SJSA1 (cell line): ENCODE measurements around the gene ARHGEF33. TPM values are rescaled to one million over a fixed set of nuclear protein-coding genes. Genes with fewer than 3 reads are reported as not detected.

ENCODE experiments used
- DNase-seq, 2 experiments: peaks; one replicate each; pipeline ENCODE4 v3.0.0-alpha.2; 2015 to 2020; ENCODE audit warnings: low spot score in 2 of 2, low read depth in 1 of 2
- H3K27ac ChIP-seq: fragments of 250-450 bp; sonication (Bioruptor Pico); 2 replicates; pipeline ENCODE4 v1.5.1; 2020; ENCODE audit warnings: mild to moderate bottlenecking, moderate library complexity
- H3K27me3 ChIP-seq: fragments of 250-450 bp; sonication (Bioruptor Pico); replicated peaks from 2 replicates; pipeline ENCODE4 v1.5.1; 2020; ENCODE audit warnings: mild to moderate bottlenecking, moderate library complexity
- H3K36me3 ChIP-seq: fragments of 250-450 bp; sonication (Bioruptor Pico); 2 replicates; pipeline ENCODE4 v1.5.1; 2020; ENCODE audit warnings: mild to moderate bottlenecking
- H3K4me1 ChIP-seq: fragments of 250-450 bp; sonication (Bioruptor Pico); replicated peaks from 2 replicates; pipeline ENCODE4 v1.6.1; 2021; ENCODE audit warnings: mild to moderate bottlenecking
- H3K4me3 ChIP-seq: fragments of 250-450 bp; sonication (Bioruptor Pico); 2 replicates; pipeline ENCODE4 v1.5.1; 2020; ENCODE audit warnings: mild to moderate bottlenecking
- H3K9me3 ChIP-seq: fragments of 250-450 bp; sonication (Bioruptor Pico); replicated peaks from 2 replicates; pipeline ENCODE4 v1.5.1; 2020; ENCODE audit warnings: mild to moderate bottlenecking
- total RNA-seq: library from RNA; depleted of rRNA; stranded (reverse); fragments of >200 nt; shearing (Covaris generic); gene quantifications from 2 replicates; pipeline ENCODE4 v1.2.3, GENCODE V29; 2014

The ARHGEF33 gene
- total RNA-seq, 1 experiment from 2014 or later: not detected

DNA sequence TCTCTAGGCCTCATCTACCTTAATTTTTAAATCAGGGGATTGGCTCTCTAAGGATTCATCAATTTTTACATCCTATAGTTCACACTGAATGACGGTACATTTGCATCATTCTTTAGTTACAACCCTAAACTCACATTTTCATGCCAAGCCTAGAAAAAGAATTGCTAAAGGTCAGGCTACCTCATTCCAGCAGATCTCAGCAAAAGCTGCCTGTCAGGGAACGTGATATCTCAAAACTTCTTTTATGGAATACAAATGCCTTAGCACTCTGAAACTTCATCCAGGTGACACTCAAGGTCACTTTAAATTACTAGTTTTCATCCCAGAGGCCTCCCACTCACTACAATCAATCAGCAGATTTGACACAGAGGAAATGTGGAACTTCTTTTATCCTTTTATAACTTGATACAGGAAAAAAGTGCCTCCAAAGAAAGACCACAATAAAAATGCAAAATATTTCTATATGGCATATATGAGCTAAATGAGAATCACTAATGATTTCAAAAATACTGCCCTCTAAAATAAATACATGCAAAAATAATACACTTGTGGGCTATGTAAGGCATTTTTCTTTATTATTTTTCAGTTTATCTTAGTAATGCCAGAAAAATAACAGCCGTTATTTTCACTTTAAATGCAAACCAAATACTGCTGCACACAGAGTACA is 91.5 kb downstream of the ARHGEF33 start:
- Histone ChIP-seq H3K36me3 (peaks cover 2% of the 10 kb centered on the region; the same call in 1 of the 2 replicates), H3K27ac (no peak overlapping the region)
- no peak for DNase-seq

DNA sequence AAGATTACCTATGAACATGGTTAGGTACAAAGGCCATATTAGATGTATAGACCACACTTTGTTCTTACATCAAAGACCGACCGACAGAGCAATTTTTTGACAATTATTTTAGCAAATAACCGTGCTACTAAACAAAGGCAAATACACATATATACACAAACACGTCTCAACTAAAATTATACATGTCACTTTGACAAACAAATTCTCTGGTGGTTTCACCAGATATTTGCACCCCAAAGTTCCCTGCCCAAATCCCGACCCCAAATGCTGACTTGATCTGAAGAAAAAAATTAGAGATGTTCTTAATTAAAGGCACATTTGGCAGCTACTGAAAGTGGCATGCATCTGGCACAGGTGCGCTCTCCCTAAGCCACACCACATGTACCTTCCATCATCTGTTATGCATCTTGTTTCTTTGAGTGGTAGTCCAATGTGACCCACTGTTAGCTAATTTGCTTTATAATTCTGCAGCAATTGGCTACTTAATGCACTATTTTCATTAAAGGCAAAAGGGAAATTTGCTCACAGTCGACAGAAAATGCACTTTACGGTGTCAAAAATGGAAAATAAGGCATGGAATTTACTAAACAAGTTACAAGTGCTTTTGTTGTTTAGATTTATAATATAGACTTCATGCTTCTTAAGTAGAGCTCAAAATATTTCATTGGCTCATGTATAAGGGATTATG is 92.1 kb downstream of the ARHGEF33 start:
- Histone ChIP-seq H3K4me1 (no peaks in the 10 kb centered on the region), H3K9me3 (no peaks in the 10 kb centered on the region), H3K36me3 (peaks cover 2% of the 10 kb centered on the region; the same call in 1 of the 2 replicates), H3K4me3 (no peak overlapping the region), H3K27ac (no peak overlapping the region), H3K27me3 (no peaks in the 10 kb centered on the region)
- DNase-seq: no peak

More for the DNA sequence above, 91.5 kb downstream of the ARHGEF33 start:
- H3K27me3 ChIP-seq: no peaks in the 10 kb centered on the region
- H3K4me3 ChIP-seq: no peak overlapping the region
- H3K9me3 ChIP-seq: no peaks in the 10 kb centered on the region
- no peaks in the 10 kb centered on the region for H3K4me1 ChIP-seq

GRCh38 chr2:38982498-38982897 is 92.8 kb downstream of the ARHGEF33 start:
- no peak for DNase-seq
- Histone ChIP-seq H3K27ac (no peak overlapping the region), H3K4me1 (no peaks in the 10 kb centered on the region), H3K9me3 (no peaks in the 10 kb centered on the region), H3K36me3 (peaks cover 2% of the 10 kb centered on the region; the same call in 1 of the 2 replicates), H3K27me3 (no peaks in the 10 kb centered on the region), H3K4me3 (no peak overlapping the region)

DNA sequence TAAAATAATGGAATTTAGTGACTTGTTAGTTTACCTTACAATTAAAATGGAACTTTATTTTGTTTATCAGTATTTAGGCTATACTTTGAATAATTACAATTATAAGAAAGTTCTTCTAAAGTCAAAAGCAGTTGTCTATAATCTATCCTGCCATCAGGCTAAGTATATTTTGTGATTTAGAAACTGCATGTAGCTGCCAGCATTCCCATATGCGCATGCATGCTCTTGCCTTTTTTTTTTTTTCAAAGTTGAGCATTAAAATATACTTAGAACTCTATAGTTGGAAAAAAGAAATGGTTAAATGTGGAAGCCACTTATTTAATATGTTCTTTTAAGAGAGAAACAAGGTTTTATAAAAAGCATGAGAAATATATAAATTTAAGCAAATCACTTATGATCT is 99.0 kb downstream of the ARHGEF33 start:
- no peaks in the 10 kb centered on the region for H3K4me1 ChIP-seq
- H3K4me3 ChIP-seq: no peak overlapping the region
- no peak for DNase-seq
- H3K36me3 ChIP-seq: peaks cover 2% of the 10 kb centered on the region; the same call in 1 of the 2 replicates
- H3K27ac ChIP-seq: no peak overlapping the region
- no peaks in the 10 kb centered on the region for H3K9me3 ChIP-seq
- H3K27me3 ChIP-seq: no peaks in the 10 kb centered on the region

GRCh38 chr2:38991899-38992298 is 102.2 kb downstream of the ARHGEF33 start:
- Histone ChIP-seq H3K9me3 (no peaks in the 10 kb centered on the region), H3K36me3 (peaks cover 2% of the 10 kb centered on the region; the same call in 1 of the 2 replicates)

DNA sequence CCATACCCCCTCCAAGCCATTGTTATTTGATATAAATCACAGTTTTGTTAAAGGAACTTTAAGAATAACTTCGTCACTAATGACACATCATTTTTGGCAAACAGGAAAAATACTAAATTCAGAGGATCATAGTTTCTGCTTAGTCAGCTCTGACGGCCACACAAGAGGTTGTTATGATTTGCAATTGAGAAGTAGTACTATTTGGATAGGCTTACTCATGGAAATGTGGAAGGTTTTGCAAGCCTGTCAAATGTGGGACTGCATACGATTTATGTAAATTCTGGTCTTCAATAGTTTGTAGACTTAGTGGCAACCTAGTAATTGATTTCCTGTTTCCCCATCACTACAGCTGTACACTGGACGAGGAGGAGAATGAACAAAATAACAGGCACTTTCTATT is 108.1 kb downstream of the ARHGEF33 start:
- Histone ChIP-seq H3K4me1 (peaks cover 13% of the 10 kb centered on the region), H3K27ac (peak overlapping the region; percentile 16), H3K36me3 (peaks cover 25% of the 10 kb centered on the region), H3K27me3 (no peaks in the 10 kb centered on the region), H3K4me3 (no peak overlapping the region), H3K9me3 (no peaks in the 10 kb centered on the region)
- DNase-seq: peak; percentile 59 to 68

More at GRCh38 chr2:38991899-38992298, 102.2 kb downstream of the ARHGEF33 start:
- DNase-seq: no peak
- Histone ChIP-seq H3K27ac (no peak overlapping the region), H3K4me1 (no peaks in the 10 kb centered on the region), H3K4me3 (no peak overlapping the region), H3K27me3 (no peaks in the 10 kb centered on the region)

GRCh38 chr2:39000552-39000951 is 110.9 kb downstream of the ARHGEF33 start:
- H3K36me3 ChIP-seq: peaks cover 35% of the 10 kb centered on the region
- DNase-seq: no peak
- no peaks in the 10 kb centered on the region for H3K27me3 ChIP-seq
- no peak overlapping the region for H3K4me3 ChIP-seq
- peaks cover 13% of the 10 kb centered on the region for H3K4me1 ChIP-seq
- no peaks in the 10 kb centered on the region for H3K9me3 ChIP-seq
- no peak overlapping the region for H3K27ac ChIP-seq

DNA sequence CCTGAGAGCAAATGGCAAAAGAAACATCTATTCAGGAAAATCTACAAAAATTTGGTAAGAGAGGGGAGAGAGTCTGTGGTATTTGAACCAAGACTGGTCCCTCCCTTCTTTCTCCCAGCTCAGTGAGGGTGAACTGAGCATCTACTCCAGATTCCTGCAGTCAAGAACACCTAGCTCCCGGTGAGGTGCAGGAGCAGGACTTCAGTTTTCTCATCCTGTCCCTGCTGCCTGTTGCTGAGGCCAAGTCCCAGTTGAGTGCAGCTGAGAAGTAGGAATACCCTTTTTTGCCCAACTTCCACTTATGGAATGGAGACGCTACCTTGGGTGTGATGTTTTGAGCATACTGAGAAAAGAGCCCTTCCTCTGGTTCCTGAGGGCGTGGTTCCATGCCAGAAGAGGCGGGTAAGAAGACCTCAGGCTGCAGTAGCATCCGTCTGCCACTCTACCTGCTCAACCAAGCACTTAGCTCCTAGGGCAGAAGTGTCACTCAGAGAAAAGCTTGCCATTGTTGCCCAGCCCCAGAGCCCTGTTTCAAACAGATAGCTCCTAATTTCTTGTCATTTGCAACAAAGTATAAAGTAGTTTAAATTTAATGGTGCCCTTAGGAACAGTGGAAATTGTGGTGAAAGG is 118.3 kb downstream of the ARHGEF33 start:
- Histone ChIP-seq H3K27me3 (no peaks in the 10 kb centered on the region), H3K27ac (no peak overlapping the region), H3K4me3 (no peak overlapping the region), H3K9me3 (no peaks in the 10 kb centered on the region), H3K4me1 (no peaks in the 10 kb centered on the region), H3K36me3 (peaks cover 27% of the 10 kb centered on the region)
- DNase-seq: no peak

GRCh38 chr2:39008665-39009064 is 119.0 kb downstream of the ARHGEF33 start:
- Histone ChIP-seq H3K36me3 (peaks cover 33% of the 10 kb centered on the region), H3K27ac (no peak overlapping the region), H3K4me1 (no peaks in the 10 kb centered on the region), H3K27me3 (no peaks in the 10 kb centered on the region), H3K4me3 (no peak overlapping the region), H3K9me3 (no peaks in the 10 kb centered on the region)
- DNase-seq: no peak

GRCh38 chr2:39013871-39014270 is 124.2 kb downstream of the ARHGEF33 start:
- H3K27me3 ChIP-seq: no peaks in the 10 kb centered on the region
- peaks cover 24% of the 10 kb centered on the region for H3K36me3 ChIP-seq
- DNase-seq: no peak
- no peaks in the 10 kb centered on the region for H3K9me3 ChIP-seq
- no peaks in the 10 kb centered on the region for H3K4me1 ChIP-seq
- no peak overlapping the region for H3K27ac ChIP-seq
- no peak overlapping the region for H3K4me3 ChIP-seq

DNA sequence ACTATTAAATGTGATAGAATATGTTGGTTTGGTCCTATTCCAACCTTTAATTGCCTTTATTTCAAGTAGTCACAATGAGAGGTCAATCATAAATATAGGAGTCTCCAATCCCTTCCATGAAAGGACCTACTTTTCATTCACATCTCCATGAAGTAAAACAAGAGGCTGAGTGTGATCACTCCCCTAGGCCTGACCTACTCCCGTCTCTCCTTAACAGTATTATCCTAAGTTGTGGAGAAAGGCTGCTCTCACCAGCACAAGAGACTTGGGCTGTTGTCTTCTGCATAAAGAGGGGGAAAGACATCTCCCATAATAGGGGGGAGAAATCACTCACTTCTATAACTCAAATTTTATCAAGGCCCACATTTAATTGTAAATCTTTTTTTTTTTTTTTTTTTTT is 125.7 kb downstream of the ARHGEF33 start:
- no peaks in the 10 kb centered on the region for H3K9me3 ChIP-seq
- H3K27ac ChIP-seq: no peak overlapping the region
- H3K36me3 ChIP-seq: peaks cover 14% of the 10 kb centered on the region
- no peak overlapping the region for H3K4me3 ChIP-seq
- DNase-seq: no peak
- H3K4me1 ChIP-seq: no peaks in the 10 kb centered on the region
- no peaks in the 10 kb centered on the region for H3K27me3 ChIP-seq

DNA sequence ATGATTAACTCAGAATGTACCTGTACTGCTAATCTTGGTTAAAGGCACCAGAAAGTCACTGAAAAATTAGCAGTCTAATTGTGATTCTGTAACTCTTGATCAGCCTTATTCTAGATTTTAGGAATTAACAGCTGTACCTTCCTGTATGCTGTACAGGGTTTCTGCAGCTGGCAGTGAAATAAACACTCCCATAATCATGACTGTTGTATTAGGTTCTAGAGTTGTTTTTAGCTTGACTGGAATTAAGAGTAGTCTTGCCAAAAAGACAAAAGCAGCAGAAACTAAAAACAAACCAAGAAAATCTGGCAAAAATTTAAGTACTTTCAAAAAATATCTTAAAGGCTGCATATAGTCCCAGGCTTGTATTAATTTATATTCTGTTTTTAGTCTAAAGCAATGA is 127.7 kb downstream of the ARHGEF33 start:
- Histone ChIP-seq H3K9me3 (no peaks in the 10 kb centered on the region), H3K27me3 (no peaks in the 10 kb centered on the region), H3K4me1 (no peaks in the 10 kb centered on the region), H3K27ac (no peak overlapping the region), H3K4me3 (no peak overlapping the region), H3K36me3 (peaks cover 14% of the 10 kb centered on the region)
- no peak for DNase-seq

- H3K27ac ChIP-seq: no peak overlapping the region
- no peak overlapping the region for H3K4me3 ChIP-seq
- DNase-seq: no peak
- H3K27me3 ChIP-seq: no peaks in the 10 kb centered on the region
- H3K36me3 ChIP-seq: peaks cover 5% of the 10 kb centered on the region
- H3K4me1 ChIP-seq: no peaks in the 10 kb centered on the region
- no peaks in the 10 kb centered on the region for H3K9me3 ChIP-seq
Observed at GRCh38 chr2:39018638-39019037, 129.0 kb downstream of the ARHGEF33 start.

- no peak for DNase-seq
- H3K27ac ChIP-seq: no peak overlapping the region
Observed at GRCh38 chr2:39020383-39020782, 130.7 kb downstream of the ARHGEF33 start.

More at GRCh38 chr2:39020383-39020782, 130.7 kb downstream of the ARHGEF33 start:
- no peaks in the 10 kb centered on the region for H3K27me3 ChIP-seq
- no peaks in the 10 kb centered on the region for H3K9me3 ChIP-seq
- no peaks in the 10 kb centered on the region for H3K4me1 ChIP-seq
- H3K4me3 ChIP-seq: no peak overlapping the region
- H3K36me3 ChIP-seq: peaks cover 3% of the 10 kb centered on the region; the same call in 1 of the 2 replicates
